Right atrium auricular region (tissue), 2 donors: Measurements from ENCODE around the gene KCNH5. TPM values are rescaled to one million over a fixed set of nuclear protein-coding genes. Genes with fewer than 3 reads are reported as not detected.

Experiments used
- DNase-seq: peaks from one replicate; pipeline ENCODE4 v3.0.0-alpha.2; 2019; ENCODE audit warnings: low spot score
- H3K27ac ChIP-seq, 2 donors: fragments of 200-600 bp; sonication (generic); 1 replicate in 1 of 2; 2 replicates in 1 of 2; pipeline ENCODE4 v1.5.1; 2016 to 2019
- H3K27me3 ChIP-seq, 2 donors: fragments of 200-600 bp; sonication (generic); one replicate each; pipeline versions ENCODE4 v1.5.1 to v1.6.0; 2017 to 2019
- H3K36me3 ChIP-seq: fragments of 200-600 bp; sonication (generic); one replicate; pipeline ENCODE4 v1.5.1; 2016
- H3K4me1 ChIP-seq, 2 donors: fragments of 200-600 bp; sonication (generic); one replicate each; pipeline versions ENCODE4 v1.5.1 to v1.6.0; 2017 to 2019
- H3K4me3 ChIP-seq, 2 donors: fragments of 200-600 bp; sonication (generic); 1 replicate in 1 of 2; 2 replicates in 1 of 2; pipeline ENCODE4 v1.5.1; 2017 to 2019; ENCODE audit warnings: mild to moderate bottlenecking in 1 of 2, moderate library complexity in 1 of 2
- H3K9me3 ChIP-seq, 2 donors: fragments of 200-600 bp; sonication (generic); one replicate each; pipeline ENCODE4 v1.5.1; 2019
- CTCF ChIP-seq, 2 donors: fragments of 200-600 bp; sonication (generic); IDR thresholded peaks; one replicate each; pipeline ENCODE4 v1.5.1; 2019; ENCODE audit warnings: antibody characterized with exemption in 2 of 2
- total RNA-seq, 2 donors: library from RNA; depleted of rRNA; stranded (reverse); fragments of >200 nt; gene quantifications; one replicate each; pipeline ENCODE4 v1.1.0, GENCODE V29; 2016

KCNH5 gene
- total RNA-seq, 2 donors from 2014 or later, result 1.3 TPM; not detected in 1

DNA sequence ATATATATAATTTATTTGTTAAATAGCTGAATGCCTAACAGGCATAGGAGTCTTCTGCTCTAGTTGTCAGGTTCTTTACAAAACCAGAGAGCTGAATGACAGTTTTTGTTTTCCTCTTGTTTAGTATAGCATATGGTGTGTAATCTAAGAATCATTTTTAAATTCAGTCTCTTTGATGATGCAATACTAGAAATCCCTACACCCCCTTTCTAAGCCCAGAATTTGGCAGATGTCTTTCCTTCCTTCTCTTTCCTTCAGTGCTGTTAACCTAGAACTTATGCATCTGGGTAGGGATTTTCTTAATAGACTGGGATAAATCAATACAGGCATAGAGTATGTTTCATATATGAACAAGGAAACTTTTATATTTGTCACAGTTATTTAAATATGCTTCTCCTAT is 198.1 kb downstream of the KCNH5 start:
- Histone ChIP-seq H3K4me1 (no peaks in the 10 kb centered on the region), H3K27ac (no peak overlapping the region), H3K36me3 (no peaks in the 10 kb centered on the region), H3K4me3 (no peak overlapping the region), H3K27me3 (no peaks in the 10 kb centered on the region), H3K9me3 (no peaks in the 10 kb centered on the region)
- DNase-seq, result no peak
- no peak for TF ChIP-seq CTCF (IDR thresholded peaks at IDR 0.05)

DNA sequence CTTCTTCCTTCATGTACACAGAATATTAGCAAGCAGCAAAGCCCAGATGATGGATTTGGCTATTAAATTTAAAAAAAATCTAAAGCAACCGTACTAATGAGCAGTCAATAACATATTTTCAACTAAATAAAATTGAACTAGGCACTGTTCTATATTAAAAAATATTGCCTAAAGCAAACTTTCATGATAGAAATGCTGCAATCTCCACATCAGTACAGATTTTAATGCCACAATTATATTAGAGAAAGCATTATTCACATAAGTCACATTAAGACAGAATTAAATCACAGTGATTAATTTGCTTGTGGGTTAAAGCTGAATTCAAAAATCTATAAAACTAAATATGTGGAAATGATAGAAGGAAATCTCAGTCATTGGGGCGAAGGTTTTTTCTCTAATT is 200.7 kb downstream of the KCNH5 start:
- no peak for TF ChIP-seq CTCF (IDR thresholded peaks at IDR 0.05)
- no peaks in the 10 kb centered on the region for H3K9me3 ChIP-seq
- no peaks in the 10 kb centered on the region for H3K36me3 ChIP-seq

GRCh38 chr14:62824086-62824485 is 221.2 kb downstream of the KCNH5 start:
- Histone ChIP-seq H3K27me3 (no peaks in the 10 kb centered on the region), H3K27ac (no peak overlapping the region), H3K36me3 (no peaks in the 10 kb centered on the region), H3K4me1 (no peaks in the 10 kb centered on the region), H3K9me3 (no peaks in the 10 kb centered on the region), H3K4me3 (no peak overlapping the region)
- TF ChIP-seq CTCF (IDR thresholded peaks at IDR 0.05), result no peak
- DNase-seq, result no peak

More for the DNA sequence above, 200.7 kb downstream of the KCNH5 start:
- no peak for DNase-seq
- no peak overlapping the region for H3K4me3 ChIP-seq
- H3K4me1 ChIP-seq, result no peaks in the 10 kb centered on the region
- H3K27me3 ChIP-seq, result no peaks in the 10 kb centered on the region
- H3K27ac ChIP-seq, result no peak overlapping the region

GRCh38 chr14:62819931-62820330 is 225.3 kb downstream of the KCNH5 start:
- H3K27me3 ChIP-seq, result no peaks in the 10 kb centered on the region
- TF ChIP-seq CTCF (IDR thresholded peaks at IDR 0.05), result no peak
- H3K36me3 ChIP-seq, result no peaks in the 10 kb centered on the region
- DNase-seq, result no peak
- no peaks in the 10 kb centered on the region for H3K4me1 ChIP-seq
- H3K4me3 ChIP-seq, result no peak overlapping the region
- no peak overlapping the region for H3K27ac ChIP-seq
- H3K9me3 ChIP-seq, result peaks cover 0 to 14% of the 10 kb centered on the region in 2 donors

- Histone ChIP-seq H3K4me3 (no peak overlapping the region), H3K27ac (no peak overlapping the region), H3K27me3 (no peaks in the 10 kb centered on the region), H3K9me3 (no peaks in the 10 kb centered on the region), H3K36me3 (no peaks in the 10 kb centered on the region), H3K4me1 (no peaks in the 10 kb centered on the region)
- DNase-seq, result no peak
- no peak for TF ChIP-seq CTCF (IDR thresholded peaks at IDR 0.05)
Measured at GRCh38 chr14:62807636-62808035, 237.6 kb downstream of the KCNH5 start.

GRCh38 chr14:62800577-62800976 is 244.7 kb downstream of the KCNH5 start:
- TF ChIP-seq CTCF (IDR thresholded peaks at IDR 0.05), result no peak
- no peaks in the 10 kb centered on the region for H3K36me3 ChIP-seq
- H3K4me3 ChIP-seq, result no peak overlapping the region
- H3K4me1 ChIP-seq, result no peaks in the 10 kb centered on the region
- no peaks in the 10 kb centered on the region for H3K27me3 ChIP-seq
- no peak for DNase-seq
- no peak overlapping the region for H3K27ac ChIP-seq
- H3K9me3 ChIP-seq, result no peaks in the 10 kb centered on the region
